HUES6 (cell line): ENCODE data around the gene GCSAM.

Experiments
- H3K27ac ChIP-seq: 2 replicates; pipeline ENCODE4 v1.7.0; 2013; ENCODE audit warnings: low read depth, mild to moderate bottlenecking, low read length, inconsistent platforms
- H3K27me3 ChIP-seq: 2 replicates; pipeline ENCODE4 v1.6.1; 2013; ENCODE audit warnings: low read length; ENCODE audit not compliant: control insufficient read depth, insufficient read depth
- H3K36me3 ChIP-seq: 2 replicates; pipeline ENCODE4 v1.6.1; 2013; ENCODE audit warnings: low read length; ENCODE audit not compliant: control insufficient read depth, insufficient read depth
- H3K4me1 ChIP-seq: 2 replicates; pipeline ENCODE4 v1.6.1; 2013; ENCODE audit warnings: low read length; ENCODE audit not compliant: control insufficient read depth, insufficient read depth
- H3K4me3 ChIP-seq: 2 replicates; pipeline ENCODE4 v1.5.1; 2013; ENCODE audit warnings: low read depth, low read length
- H3K9ac ChIP-seq: one replicate; pipeline ENCODE4 v1.6.1; 2013; ENCODE audit warnings: mild to moderate bottlenecking, low read length
- H3K9me3 ChIP-seq: 2 replicates; pipeline ENCODE4 v1.6.1; 2013; ENCODE audit warnings: low read depth, low read length; ENCODE audit not compliant: control insufficient read depth, insufficient read depth

The GCSAM gene

GRCh38 chr3:112132975-112133448 is at the start of gene GCSAM:
Gene GCSAM, minus strand, starts transcription at chr3:112133248. Its CDS starts 128 bp downstream, at chr3:112133120.
- no peaks in the 10 kb centered on the region for H3K9me3 ChIP-seq
- H3K36me3 ChIP-seq = peaks cover 2% of the 10 kb centered on the region; the same call in 1 of the 2 replicates
- H3K27ac ChIP-seq = no peak within 1 kb of the TSS
- H3K9ac ChIP-seq = no peak within 1 kb of the TSS
- H3K4me3 ChIP-seq = no peak within 1 kb of the TSS
- H3K4me1 ChIP-seq = peaks cover 42% of the 10 kb centered on the region
- H3K27me3 ChIP-seq = no peaks in the 10 kb centered on the region

GRCh38 chr3:112175646-112176045 is 42.6 kb upstream of the GCSAM start:
- no peaks in the 10 kb centered on the region for H3K9me3 ChIP-seq
- H3K27me3 ChIP-seq = no peaks in the 10 kb centered on the region
- no peaks in the 10 kb centered on the region for H3K36me3 ChIP-seq
- H3K9ac ChIP-seq = no peak overlapping the region
- no peak overlapping the region for H3K27ac ChIP-seq
- no peak overlapping the region for H3K4me3 ChIP-seq
- H3K4me1 ChIP-seq = no peaks in the 10 kb centered on the region

GRCh38 chr3:112175037-112175436 is 42.0 kb upstream of the GCSAM start:
- Histone ChIP-seq H3K9me3 (no peaks in the 10 kb centered on the region), H3K27ac (no peak overlapping the region), H3K4me3 (no peak overlapping the region), H3K9ac (no peak overlapping the region), H3K27me3 (no peaks in the 10 kb centered on the region), H3K36me3 (no peaks in the 10 kb centered on the region), H3K4me1 (no peaks in the 10 kb centered on the region)

- Histone ChIP-seq H3K36me3 (no peaks in the 10 kb centered on the region), H3K27ac (no peak overlapping the region), H3K9ac (no peak overlapping the region), H3K27me3 (no peaks in the 10 kb centered on the region), H3K9me3 (peaks cover 2% of the 10 kb centered on the region), H3K4me3 (no peak overlapping the region), H3K4me1 (no peaks in the 10 kb centered on the region)
Measured at GRCh38 chr3:112171144-112171543, 38.1 kb upstream of the GCSAM start.

- no peak overlapping the region for H3K27ac ChIP-seq
- no peaks in the 10 kb centered on the region for H3K27me3 ChIP-seq
- no peaks in the 10 kb centered on the region for H3K36me3 ChIP-seq
- no peaks in the 10 kb centered on the region for H3K4me1 ChIP-seq
- no peak overlapping the region for H3K4me3 ChIP-seq
- H3K9me3 ChIP-seq = peaks cover 9% of the 10 kb centered on the region
- no peak overlapping the region for H3K9ac ChIP-seq
Measured at GRCh38 chr3:112170046-112170445, 37.0 kb upstream of the GCSAM start.

- Histone ChIP-seq H3K36me3 (no peaks in the 10 kb centered on the region), H3K9ac (no peak overlapping the region), H3K4me1 (no peaks in the 10 kb centered on the region), H3K9me3 (peaks cover 9% of the 10 kb centered on the region), H3K4me3 (no peak overlapping the region), H3K27me3 (no peaks in the 10 kb centered on the region), H3K27ac (no peak overlapping the region)
Measured at GRCh38 chr3:112167758-112168157, 34.7 kb upstream of the GCSAM start.

GRCh38 chr3:112149136-112149535 is 16.1 kb upstream of the GCSAM start:
- Histone ChIP-seq H3K4me1 (no peaks in the 10 kb centered on the region), H3K9ac (no peak overlapping the region), H3K9me3 (peaks cover 26% of the 10 kb centered on the region), H3K36me3 (no peaks in the 10 kb centered on the region), H3K27me3 (no peaks in the 10 kb centered on the region), H3K27ac (no peak overlapping the region), H3K4me3 (no peak overlapping the region)

GRCh38 chr3:112143689-112144088 is 10.6 kb upstream of the GCSAM start:
- no peak overlapping the region for H3K9ac ChIP-seq
- H3K36me3 ChIP-seq = no peaks in the 10 kb centered on the region
- H3K4me3 ChIP-seq = no peak overlapping the region
- H3K27me3 ChIP-seq = no peaks in the 10 kb centered on the region
- H3K9me3 ChIP-seq = peaks cover 16% of the 10 kb centered on the region
- no peaks in the 10 kb centered on the region for H3K4me1 ChIP-seq
- no peak overlapping the region for H3K27ac ChIP-seq

GRCh38 chr3:112143251-112143650 is 10.2 kb upstream of the GCSAM start:
- no peaks in the 10 kb centered on the region for H3K36me3 ChIP-seq
- no peak overlapping the region for H3K27ac ChIP-seq
- H3K9ac ChIP-seq = no peak overlapping the region
- H3K9me3 ChIP-seq = peaks cover 14% of the 10 kb centered on the region; the same call in 1 of the 2 replicates
- H3K27me3 ChIP-seq = no peaks in the 10 kb centered on the region
- peaks cover 3% of the 10 kb centered on the region; the same call in 1 of the 2 replicates for H3K4me1 ChIP-seq
- H3K4me3 ChIP-seq = no peak overlapping the region

GRCh38 chr3:112141293-112141692 is 8.2 kb upstream of the GCSAM start:
- Histone ChIP-seq H3K9ac (no peak overlapping the region), H3K27me3 (no peaks in the 10 kb centered on the region), H3K36me3 (no peaks in the 10 kb centered on the region), H3K4me1 (peaks cover 21% of the 10 kb centered on the region), H3K9me3 (peaks cover 10% of the 10 kb centered on the region; the same call in 1 of the 2 replicates), H3K4me3 (no peak overlapping the region), H3K27ac (no peak overlapping the region)

GRCh38 chr3:112140584-112140983 is 7.5 kb upstream of the GCSAM start:
- no peak overlapping the region for H3K4me3 ChIP-seq
- H3K9me3 ChIP-seq = peaks cover 10% of the 10 kb centered on the region; the same call in 1 of the 2 replicates
- peaks cover 25% of the 10 kb centered on the region for H3K4me1 ChIP-seq
- no peaks in the 10 kb centered on the region for H3K27me3 ChIP-seq
- no peak overlapping the region for H3K27ac ChIP-seq
- H3K36me3 ChIP-seq = no peaks in the 10 kb centered on the region
- H3K9ac ChIP-seq = no peak overlapping the region
